T-helper 2 cell (primary cell): ENCODE data around the gene ZNF76.

Source experiments
- DNase-seq, 5 experiments: peaks; one replicate each; pipeline versions ENCODE4 v3.0.0 to v3.0.0-alpha.2; 2012 to 2022

The ZNF76 gene

DNA sequence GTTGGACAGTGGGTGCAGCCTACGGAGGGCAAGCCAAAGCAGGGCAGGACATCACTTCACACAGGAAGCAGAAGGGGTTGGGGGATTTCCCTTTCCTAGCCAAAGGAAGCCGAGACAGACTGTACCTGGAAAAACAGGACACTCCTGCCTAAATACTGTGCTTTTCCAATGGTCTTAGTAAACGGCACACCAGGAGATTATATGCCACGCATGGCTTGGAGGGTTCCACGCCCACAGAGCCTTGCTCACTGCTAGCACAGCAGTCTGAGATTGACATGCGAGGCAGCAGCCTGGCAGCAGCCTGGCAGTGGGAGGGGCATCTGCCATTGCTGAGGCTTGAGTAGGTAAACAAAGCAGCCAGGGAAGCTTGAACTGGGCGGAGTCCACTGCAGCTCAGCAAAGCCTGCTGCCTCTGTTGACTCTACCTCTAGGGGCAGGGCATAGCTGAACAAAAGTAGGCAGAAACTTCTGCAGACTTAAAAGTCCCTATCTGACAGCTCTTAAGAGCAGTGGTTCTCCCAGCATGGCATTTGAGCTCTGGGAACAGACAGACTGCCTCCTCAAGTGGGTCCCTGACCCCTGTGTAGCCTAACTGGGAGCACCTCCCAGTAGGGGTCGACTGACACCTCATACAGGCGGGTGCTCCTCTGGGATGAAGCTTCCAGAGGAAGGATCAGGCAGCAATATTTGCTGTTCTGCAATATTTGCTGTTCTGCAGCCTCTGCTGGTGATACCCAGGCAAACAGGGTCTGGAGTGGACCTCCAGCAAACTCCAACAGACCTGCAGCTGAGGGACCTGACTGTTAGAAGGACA is 72.7 kb downstream of the ZNF76 start:
- DNase-seq, result peak; percentile 22 to 93 (median 49)

DNA sequence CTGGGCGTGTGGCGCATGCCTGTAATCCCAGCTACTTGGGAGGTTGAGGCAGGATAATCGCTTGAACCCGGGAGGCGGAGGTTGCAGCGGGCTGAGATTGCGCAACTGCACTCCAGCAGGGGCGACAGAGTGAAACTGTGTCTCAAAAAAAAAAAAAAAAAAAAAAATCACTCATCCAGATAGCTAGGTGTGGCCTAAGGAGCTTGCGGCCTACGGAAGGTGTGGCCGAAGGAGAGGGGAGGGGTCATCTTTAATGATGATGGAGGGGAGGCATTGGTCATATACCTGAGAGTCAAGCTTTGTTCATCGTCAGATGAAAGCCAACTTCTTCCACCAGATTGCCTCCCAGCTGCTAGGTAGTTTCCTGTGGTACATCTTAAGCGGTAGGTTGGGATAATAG is 82.0 kb downstream of the ZNF76 start:
- DNase-seq, result no peak

DNA sequence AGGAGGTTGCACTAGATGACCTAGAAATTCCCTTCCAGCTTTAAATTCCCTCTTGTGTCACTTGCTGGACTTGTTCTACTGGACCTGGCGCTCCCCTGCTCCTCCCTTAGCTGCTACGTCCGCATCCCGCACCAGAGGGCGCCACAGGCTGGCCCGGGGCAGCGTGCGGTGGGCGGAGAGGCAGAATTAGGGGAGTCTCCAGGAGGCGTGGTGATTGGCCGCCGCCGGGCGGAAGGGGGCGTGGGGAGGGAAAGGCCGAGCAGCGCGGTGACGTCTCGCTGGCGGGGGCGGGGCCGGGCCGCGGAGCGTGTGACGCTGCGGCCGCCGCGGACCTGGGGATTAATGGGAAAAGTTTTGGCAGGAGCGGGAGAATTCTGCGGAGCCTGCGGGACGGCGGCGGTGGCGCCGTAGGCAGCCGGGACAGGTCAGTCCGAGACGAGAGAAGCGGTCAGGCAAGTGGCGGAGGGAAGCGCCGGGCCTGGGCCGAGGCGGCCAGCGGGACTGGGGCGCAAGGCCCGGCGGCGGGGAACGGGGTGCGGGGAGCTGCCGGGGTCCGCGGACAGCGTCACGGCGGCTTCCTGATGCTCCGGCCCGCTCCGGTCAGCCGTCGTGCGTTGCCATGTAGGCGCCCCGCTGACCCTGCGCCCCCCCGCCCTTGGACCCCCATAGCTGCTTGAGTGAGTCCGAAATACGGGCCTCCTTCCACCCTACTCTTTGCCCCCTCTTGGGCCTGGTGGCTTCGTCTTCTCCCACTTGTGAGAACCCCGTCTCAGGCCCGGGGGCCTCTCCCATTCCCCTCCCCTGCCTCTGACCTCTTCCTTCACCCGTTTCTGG is 82.9 kb downstream of the ZNF76 start, which contains the start of gene PPARD:
Gene PPARD, plus strand, starts transcription at position 301 of the 834 bp plus-strand sequence. CDS start 68,530 bp downstream, outside the sequence.
- DNase-seq, result peak; percentile 93 to 98 (median 96)

DNA sequence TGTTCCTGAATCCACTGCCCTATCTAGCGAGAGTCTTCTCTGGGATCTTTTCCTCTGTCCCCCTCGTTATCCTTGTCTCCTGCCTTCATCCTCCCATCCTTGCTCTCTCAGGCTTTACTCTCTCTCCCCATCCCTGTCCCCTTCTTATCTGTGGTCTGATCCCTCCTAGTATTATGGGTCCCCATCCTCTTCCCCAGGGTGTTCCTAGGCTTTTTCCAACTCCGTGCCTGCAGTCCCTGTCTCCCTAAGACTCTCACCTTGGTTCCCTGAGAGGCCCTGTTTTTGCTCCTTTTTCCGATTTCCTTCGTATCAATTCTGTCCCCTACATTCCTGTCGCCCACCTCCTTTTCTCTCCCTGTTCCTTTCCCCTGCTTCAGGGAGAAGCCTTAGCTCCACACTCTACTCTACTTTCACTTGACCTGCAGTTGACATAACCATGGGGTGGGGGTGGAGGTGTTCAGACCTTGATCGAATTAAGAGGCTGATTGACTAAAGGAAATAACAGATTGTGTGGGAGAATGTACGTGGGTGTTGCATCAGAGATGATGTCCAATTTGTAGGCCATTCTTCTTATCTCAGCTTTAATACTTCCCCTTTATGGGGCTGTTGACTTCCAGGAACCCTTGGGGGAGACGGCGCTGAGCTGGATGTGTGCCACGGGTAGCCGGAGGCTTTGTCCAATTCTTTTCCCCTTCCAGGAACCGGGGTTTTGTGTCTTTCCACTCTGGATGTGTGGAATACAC is 83.7 kb downstream of the ZNF76 start:
- peak in 1 of 5 experiments; percentile 39 for DNase-seq

DNA sequence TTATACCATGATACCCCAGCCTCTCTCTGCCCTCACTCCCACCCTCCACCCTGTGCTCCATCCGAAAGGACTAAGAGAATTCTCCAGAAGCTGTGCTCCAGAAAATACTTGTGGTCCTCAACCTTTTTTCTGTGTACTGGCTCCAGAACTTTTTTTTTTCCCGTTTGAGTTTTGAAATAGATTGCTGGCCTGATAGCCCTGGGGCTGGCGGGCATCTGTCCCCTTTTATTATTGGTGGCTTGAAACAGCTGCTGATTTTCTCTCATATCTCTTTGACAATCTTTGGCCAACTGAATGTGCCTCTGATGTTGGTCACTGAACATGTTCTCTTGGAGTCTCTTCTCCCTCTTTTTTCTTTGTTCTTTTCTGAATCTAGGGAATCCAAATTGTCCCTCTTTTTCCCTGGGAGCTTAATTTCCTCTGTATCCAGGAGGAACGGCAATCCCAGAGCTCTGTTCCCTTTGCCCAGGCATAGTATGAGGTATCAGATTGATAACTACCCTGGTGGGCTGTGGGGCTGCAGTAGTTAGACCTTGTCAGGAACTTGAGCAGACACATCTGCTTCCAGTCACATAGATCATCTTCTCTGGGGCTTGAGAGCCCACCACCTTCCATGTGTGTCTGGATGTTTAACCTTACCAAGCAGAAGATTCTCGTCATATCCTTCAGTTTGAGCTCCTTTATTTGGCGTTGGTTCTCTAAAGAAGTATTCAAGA is 84.5 kb downstream of the ZNF76 start:
- no peak for DNase-seq
